ENCODE data around the gene GABRR2.
A peak's percentile ranks its signal among the peaks of the same experiment; 100 is the strongest.

Gene GABRR2

GRCh38 chr6:89290401-89291155 lies 24.5 kb downstream of the GABRR2 start:
- peak; percentile 23 for DNase-seq

DNA sequence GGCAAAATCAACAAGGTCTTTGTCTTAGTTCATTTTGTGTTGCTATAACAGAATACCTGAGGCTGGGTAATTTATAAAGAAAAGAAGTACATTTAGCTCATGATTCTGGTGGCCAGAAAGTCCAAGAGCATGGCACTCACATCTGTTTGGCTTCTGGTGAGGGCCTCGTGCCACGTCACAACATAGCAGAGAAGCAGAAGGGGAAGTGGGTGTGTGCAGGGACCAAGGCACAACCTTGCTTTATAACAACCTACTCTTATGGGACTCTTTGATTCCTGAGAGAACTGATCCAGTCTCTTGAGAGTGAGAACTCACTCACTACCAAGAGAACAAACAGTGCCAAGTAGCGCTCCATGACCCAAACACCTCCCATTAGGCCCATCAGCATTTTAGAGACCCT lies 25.4 kb downstream of the GABRR2 start:
- DNase-seq = no peak

DNA sequence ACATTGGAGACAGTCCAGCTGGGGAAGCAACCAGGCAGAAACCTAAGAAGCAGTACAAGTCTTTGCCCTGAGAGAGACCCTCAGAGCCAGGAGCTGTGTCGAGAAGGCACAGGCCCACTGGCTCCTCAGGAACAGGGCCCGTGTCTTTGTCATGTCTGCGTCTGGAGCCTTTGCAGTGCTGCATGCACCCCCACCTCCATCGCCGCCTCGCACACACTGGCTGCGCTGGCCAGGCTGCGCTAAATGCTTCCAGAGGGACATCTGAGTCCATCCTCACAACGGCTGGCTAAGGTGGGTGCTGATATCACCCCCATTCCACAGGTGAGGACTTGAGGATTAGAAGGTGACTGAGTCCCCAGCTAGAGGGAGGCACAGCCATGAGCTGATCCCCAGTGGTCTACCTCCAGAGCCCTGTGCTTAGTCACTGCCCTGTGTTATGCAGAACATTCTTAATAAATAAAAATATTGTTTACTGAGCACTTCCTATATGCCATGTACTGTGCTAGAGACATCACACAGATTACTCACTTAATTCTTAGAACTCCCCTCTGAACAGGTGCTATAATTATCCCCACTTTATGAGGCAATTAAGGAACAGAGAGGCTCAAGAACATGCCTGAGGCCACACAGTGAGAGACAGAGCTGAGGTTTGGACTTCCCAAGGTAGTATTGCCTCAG lies 27.6 kb downstream of the GABRR2 start:
- DNase-seq = no peak

DNA sequence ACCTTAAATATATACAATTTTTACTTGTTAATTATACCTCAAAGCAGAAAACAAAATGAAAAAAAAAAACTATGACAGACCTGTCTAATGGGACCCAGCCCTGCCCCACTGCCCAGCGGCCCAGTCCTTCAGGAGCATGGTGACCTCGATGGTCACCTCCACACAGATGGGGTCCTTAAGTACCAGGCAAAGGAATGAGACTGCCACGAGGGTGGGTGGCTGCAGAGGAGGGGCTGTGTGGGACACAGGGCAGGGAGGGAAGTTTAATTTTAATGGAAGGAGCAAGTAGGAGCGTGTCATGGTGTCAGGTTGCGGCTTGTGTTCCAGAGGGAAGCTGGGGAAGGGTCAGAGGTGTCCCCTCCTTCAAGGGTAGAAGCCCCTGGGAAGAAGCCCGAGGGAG lies 28.6 kb downstream of the GABRR2 start:
- DNase-seq = no peak

DNA sequence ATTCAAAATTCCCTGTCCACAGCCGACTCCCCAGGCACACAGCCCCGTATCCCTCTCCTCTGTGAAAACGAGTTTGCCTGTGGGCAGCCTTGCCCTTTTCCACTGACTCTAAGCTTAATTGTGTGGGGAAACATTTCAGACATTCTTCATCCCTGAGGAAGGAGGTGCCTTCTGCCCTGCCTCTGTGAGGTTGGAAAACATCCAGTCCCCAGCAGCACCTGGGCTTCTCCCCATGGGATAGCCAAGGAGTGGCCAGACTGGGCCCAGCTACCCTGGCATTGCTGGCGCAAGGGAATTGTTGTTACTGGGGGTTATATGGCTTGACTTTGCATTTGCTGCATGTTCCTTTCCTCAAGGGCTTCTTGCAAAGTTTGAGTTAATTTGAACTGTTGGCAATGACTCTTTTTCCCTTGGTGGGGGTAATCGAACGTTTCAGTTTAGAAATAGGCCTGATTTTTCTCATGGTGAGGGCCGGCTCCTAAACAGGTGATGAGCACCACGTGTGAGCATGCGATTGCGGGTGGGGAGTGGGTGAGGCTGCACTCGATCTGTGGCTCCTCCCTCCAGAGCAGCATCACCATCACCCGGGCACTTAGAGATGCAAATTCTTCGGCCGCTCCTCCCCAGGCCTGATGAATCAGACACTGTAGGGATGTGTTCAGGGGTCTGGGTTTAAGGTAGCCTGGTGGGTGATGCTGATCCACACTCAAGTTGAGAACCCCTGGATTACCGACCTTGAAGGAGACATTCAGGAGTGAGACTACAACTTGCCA lies 29.9 kb downstream of the GABRR2 start:
- no peak for DNase-seq

- no peak for DNase-seq
Observed at GRCh38 chr6:89284081-89284480, 31.0 kb downstream of the GABRR2 start.

- no peak for DNase-seq
Observed at GRCh38 chr6:89282749-89283148, 32.4 kb downstream of the GABRR2 start.

DNA sequence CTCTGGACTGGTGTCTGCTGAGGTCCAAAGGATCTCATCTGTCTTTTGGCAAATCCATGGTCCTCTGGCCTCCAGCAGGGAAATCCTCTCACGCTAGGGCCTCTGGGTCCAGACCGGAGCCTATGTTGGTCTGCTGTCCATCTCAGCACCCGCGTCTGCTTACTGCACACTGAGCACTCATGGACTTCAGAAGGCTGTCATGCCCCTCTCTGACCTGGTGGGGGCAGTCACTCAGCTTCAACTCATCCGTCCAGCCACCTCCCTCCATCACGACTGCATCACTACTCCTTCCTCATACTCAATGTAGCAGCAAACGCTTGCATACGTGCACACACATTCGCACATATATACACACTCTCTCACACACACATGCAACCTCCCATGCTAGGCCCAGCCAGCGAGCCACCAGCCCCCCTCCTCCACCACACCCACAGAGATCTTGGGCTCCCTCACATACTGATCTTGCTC lies 33.3 kb downstream of the GABRR2 start:
- peak; percentile 42 for DNase-seq

GRCh38 chr6:89278956-89279355 lies 36.1 kb downstream of the GABRR2 start:
- no peak for DNase-seq

- DNase-seq = no peak
Observed at GRCh38 chr6:89275900-89276299, 39.2 kb downstream of the GABRR2 start.

DNA sequence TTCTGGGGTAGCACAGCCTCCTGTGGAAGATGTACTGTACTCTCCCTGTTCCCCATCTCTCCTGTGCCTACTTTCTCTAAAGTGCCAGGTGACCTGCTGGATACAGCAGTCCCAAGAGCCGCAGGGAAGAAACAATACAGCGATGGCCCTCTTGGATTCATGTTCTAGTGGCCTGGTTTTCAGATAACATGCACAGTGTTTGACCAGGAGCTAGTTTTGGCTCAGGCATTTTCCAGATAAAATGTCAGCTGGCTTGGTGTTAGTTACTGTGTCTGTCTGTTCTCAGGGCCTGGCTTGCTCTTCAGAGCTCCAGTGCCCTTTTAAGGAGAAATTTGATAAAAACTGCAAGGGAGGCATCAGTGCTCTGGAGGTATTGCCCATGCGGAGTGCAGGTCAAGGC lies 41.3 kb downstream of the GABRR2 start:
- no peak for DNase-seq

DNA sequence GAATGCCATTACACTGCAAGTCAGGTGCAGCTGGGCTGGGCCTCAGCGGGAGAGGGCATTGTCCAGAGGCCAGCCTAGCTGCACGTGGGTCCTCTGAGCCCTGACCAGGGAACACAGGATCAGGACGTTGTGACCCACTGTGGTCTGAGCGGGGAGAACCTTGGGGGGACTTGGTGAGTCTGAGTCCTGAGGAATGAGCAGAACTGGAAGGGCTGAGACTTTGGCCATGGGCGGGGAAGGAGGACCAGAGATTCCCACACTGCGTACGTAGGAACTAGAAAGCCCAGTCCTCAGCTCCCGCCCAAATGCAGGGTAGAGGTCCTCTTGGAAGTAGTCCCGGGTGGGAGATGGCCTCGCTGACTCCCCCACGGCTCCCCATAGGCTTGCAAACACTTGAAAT lies 42.5 kb downstream of the GABRR2 start:
- no peak for DNase-seq

GRCh38 chr6:89270951-89271721 lies 44.0 kb downstream of the GABRR2 start:
- DNase-seq = peak; percentile 59

GRCh38 chr6:89269981-89270380 lies 45.1 kb downstream of the GABRR2 start:
- DNase-seq = no peak

GRCh38 chr6:89269252-89269651 lies 45.8 kb downstream of the GABRR2 start:
- DNase-seq = no peak

- no peak for DNase-seq
Observed at GRCh38 chr6:89268776-89269175, 46.3 kb downstream of the GABRR2 start.

DNA sequence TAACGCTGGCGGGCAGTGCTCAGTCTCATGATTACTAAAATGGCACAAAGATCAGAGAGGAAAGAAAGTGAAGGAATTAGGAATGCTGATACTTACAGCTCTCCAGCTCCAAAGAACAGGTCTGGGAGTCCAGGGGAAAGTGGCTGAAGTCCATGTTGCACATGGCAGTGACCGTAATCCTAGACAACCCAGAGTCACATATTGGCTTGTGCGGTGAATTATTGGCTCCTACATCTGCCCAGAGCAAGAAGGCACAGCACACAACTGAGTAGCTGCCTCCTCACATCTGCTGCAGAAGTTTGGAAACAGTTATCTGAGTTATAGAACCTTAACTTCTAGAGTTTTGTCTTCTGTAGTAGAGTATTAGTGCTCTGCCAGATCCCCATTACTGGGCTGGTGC lies 47.2 kb downstream of the GABRR2 start:
- DNase-seq = no peak

DNA sequence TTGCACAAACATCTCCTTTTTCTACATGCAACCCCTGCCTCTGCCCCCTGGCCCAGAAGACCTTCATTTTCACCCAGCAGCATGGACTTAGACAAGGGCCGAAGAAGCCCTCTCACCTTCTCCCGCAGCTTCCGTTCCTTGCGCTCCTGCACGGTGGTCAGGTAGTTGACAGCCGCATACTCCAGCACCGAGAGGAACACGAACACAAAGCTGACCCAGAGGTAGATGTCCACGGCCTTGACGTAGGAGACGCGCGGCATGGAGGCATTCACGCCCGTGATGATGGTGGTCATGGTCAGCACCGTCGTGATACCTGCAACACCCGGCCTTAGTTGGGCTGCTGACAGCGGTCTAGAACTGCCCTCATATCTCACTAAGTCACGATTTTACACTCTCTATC lies 50.8 kb downstream of the GABRR2 start:
- no peak for DNase-seq

DNA sequence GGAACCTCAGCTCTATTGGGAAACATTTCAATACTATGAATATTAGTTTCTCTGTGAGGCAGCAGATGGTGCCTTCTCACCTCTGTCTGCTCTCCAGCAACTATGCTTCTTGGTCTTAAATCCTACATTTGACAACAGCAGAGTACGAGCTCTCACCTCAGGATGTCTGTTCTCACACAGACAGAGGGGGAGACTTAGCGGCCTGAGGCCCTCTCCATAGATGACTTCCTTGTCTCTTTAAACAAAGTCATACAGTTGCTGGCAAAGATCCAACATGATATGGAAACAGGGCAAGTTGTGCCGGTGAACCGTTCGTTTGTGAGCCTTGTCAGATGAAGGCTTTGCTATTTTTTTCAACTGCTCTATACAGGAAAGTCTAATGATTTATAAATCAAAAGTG lies 54.3 kb downstream of the GABRR2 start:
- DNase-seq = peak; percentile 22

GRCh38 chr6:89260310-89260709 lies 54.8 kb downstream of the GABRR2 start:
- peak; percentile 66 for DNase-seq

DNA sequence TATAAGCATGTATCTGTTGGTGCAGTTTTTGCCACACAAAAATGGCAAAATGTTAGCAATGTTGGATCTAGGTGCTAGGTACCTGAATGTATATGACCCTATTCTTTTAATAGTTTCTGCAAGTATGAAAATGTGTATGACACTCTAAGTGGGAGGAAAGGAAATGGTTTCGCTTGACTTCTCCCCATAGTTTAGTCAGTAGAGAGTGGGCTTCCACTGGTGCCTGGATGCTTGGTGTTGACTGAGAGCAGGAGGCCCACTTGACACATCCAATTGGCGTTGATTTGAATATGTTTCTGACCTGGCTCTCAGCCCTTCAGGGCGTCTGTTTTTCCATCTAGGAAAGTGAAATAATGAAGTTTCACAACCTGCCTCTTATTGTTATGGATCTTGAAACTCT lies 56.2 kb downstream of the GABRR2 start:
- DNase-seq = no peak

GRCh38 chr6:89257781-89258180 lies 57.3 kb downstream of the GABRR2 start:
- no peak for DNase-seq

DNA sequence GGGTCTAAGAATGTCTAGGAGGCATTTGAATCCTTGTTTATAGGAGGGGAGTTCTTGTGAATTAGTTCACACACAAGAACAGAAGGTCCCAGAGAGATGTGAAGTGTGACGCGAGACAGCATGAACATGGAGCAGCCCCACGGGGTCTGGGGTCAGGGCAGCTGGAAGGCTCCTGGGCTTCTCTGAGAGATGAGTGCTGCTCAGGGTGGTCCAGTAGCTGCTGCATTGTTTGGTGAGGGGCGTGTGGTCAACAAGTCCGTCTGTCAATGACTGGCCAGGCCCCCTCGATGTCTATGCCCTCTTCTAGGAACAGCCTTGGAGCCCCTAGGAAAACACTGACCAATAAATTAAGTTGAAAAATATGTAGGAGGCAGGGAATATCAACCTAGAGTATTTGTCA lies 57.8 kb downstream of the GABRR2 start:
- DNase-seq = no peak
